Stimulated activated CD8-positive, alpha-beta memory T cell treated with anti-CD3 and anti-CD28 coated beads, Interleukin-15, amount 100 ng/mL, for 24 hours (primary cell): Measurements from ENCODE around the gene ZNF23.

ENCODE experiments used
- DNase-seq: peaks from one replicate; pipeline ENCODE4 v3.0.0-alpha.2; 2020; ENCODE audit warnings: low read depth

Gene ZNF23

GRCh38 chr16:71426069-71426879 is 35.8 kb downstream of the ZNF23 start:
- no peak for DNase-seq

DNA sequence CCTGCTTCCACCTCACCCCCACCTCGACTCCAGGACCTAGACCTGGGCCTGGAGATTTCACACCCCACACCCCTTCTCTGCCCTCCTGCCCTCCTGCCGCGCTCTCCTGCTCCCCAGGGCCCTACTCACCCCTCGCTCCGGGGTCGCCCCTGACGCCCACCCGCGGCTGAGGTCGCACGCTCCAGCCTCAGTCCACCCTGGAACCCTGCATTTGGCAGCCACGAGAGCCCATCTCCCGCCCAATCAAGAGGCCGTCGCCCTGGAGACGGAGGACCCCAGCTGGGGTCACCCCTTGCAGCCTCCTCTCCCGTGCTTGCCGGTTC is 36.3 kb downstream of the ZNF23 start:
- no peak for DNase-seq

DNA sequence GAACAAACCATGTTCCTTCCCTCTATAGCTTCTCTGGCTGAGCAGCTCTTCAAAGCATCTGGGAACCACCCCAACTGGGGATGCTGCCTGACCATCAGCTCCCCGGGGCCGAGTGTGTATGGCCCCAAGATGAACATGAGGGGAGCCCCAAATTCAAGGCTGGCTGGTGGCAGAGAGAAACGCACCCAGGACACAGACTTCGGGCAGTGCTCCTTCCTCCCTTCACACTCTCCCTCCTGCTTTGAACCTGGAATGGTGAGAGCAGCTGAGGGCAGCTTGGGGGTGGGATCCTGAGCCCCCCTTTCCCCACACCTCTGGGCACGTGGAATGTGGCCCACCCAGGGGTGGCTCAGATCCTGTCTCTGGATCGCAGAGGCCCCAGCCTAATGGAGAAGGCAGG is 37.4 kb downstream of the ZNF23 start:
- DNase-seq = no peak

- no peak for DNase-seq
These were observed 38.2 kb downstream of the ZNF23 start for GRCh38 chr16:71423865-71424264.

DNA sequence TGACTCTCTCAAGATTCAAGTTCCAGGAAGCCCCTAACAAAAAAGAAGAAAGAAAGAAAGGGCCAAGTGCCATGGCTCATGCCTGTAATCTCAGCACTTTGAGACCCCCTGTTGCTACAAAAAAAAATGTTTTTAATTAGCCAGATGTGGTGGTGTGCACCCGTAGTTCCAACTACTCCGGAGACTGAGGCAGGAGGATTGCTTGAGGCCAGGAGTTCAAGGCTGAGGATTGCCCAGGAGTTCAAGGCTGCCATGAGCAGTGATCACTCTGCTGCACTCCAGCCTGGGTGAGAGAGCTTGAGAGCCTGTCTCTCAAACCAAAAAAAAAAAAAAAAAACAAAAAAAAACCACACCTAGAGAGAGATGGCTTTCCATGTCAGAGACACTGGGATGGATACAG is 39.0 kb downstream of the ZNF23 start:
- no peak for DNase-seq

GRCh38 chr16:71421911-71422310 is 40.1 kb downstream of the ZNF23 start:
- no peak for DNase-seq

GRCh38 chr16:71414038-71414437 is 48.0 kb downstream of the ZNF23 start:
- no peak for DNase-seq

GRCh38 chr16:71413341-71413740 is 48.7 kb downstream of the ZNF23 start:
- no peak for DNase-seq

DNA sequence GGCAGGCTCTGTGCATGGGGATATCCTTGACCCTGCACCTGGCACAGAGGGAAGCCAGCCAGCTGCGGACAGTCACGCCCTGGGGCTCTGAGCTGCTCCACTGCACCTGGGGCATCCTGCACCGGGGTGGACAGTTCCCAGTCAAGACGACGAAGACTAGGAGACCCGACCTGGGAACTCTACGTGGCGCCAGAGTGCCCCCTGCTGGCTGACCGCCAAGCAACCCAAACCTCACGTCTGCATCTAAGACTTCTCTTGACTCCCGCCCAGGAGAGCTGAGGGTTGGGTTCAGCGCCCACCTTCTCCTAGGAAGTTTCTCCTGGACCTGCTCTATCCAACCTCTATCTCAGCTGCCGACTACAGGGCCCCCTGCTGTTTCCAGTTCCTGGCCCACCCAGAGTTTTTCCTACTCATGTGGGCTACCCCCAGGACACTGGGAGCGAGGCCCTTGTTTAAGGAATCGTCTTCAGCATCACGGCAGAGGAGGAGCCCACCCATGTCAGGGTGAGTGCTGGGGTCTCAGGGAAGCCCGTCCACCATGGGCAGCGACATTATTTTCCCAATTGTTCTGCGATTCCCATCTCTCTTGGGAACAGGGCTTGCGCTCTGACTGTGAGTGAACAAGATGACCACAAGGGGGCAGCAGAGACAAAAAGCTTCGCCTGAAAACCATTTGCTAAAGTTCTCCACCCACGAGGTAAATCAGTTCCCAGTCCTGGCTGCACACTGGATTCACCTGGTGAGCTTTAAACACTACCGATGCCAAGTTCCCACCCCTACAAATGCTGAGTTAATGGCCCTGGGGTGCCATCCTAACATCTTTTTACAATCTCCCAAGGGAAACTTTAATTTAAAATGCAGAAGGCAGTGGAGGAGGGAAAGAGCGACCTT is 49.5 kb downstream of the ZNF23 start:
- DNase-seq = no peak

GRCh38 chr16:71410146-71410545 is 51.9 kb downstream of the ZNF23 start:
- DNase-seq = no peak

GRCh38 chr16:71409011-71409775 is 52.9 kb downstream of the ZNF23 start:
- DNase-seq = no peak

GRCh38 chr16:71408536-71408935 is 53.5 kb downstream of the ZNF23 start:
- DNase-seq = no peak

- DNase-seq = no peak
These were observed 54.3 kb downstream of the ZNF23 start for GRCh38 chr16:71407731-71408130.

GRCh38 chr16:71406724-71407123 is 55.3 kb downstream of the ZNF23 start:
- no peak for DNase-seq

DNA sequence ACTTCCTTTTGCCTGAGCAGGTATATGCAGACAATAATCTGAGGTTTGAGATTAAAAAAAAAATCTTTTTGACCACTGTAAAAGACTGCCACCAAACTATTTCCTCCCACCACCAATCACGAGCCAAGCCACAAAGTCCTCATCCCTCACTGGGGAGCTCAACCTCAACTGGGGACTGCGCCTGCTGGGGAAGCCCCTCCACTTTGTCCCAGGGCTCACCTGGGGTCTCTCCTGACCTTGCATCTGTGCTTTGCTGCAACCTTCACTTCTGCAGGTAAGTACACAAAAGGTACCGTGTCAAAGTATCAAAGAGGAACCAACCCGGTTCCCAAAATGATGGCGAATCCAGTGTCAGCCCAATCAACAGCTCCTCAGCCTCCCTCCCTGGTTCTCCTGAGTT is 55.7 kb downstream of the ZNF23 start:
- no peak for DNase-seq

DNA sequence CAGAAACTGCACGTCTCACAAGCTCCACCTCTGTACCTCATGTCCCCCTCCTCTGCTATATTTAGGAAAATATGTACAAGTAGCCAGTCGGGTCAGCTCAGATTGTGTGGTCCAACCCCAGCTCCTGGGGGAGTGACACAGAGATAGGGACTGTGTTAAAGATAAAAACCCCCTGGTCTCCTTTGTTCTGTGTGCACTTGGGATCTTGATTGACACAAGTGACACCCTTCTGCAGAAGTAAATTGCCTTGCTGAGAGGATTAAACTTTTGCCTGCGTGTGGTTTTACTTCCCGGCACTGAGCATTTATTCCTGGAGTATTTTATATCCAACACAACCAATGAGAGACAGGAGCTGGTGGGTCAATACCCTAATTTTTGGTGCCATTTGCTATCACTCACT is 57.7 kb downstream of the ZNF23 start:
- no peak for DNase-seq

- no peak for DNase-seq
These were observed 59.4 kb downstream of the ZNF23 start for GRCh38 chr16:71402674-71403073.

DNA sequence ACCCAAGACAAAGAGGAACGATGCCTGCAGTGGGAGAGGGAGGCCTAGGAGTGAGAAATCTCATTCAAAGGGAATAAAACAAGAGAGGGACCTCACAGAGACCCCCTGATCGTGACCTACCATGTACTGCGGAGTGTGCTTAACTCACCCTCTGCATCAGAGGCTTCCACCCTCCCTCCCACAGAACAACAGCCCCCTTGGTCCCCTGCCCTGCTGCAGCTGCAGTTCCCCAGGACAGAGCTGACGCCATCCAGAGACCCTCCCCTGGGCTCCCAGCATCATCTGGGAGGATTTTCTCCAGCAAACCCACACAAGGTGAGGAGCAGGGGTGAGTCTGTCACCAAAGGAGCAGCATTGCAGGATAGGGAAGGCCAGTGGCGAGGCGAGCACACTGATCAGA is 60.0 kb downstream of the ZNF23 start:
- DNase-seq = no peak

GRCh38 chr16:71399801-71400563 is 62.1 kb downstream of the ZNF23 start:
- no peak for DNase-seq
